Astrocyte of the cerebellum (primary cell): Measurements from ENCODE around the gene CAMTA1.

ENCODE experiments used
- DNase-seq: peaks from one replicate; pipeline ENCODE4 v3.0.0-alpha.2; 2011; ENCODE audit warnings: low read depth
- H3K4me3 ChIP-seq: 2 replicates; pipeline ENCODE4 v1.5.1; 2011; ENCODE audit warnings: mild to moderate bottlenecking, low read depth, low read length, moderate library complexity
- CTCF ChIP-seq: IDR thresholded peaks from 2 replicates; pipeline ENCODE4 v1.5.1; 2012; ENCODE audit warnings: low read length, low read depth, moderate library complexity, mild to moderate bottlenecking; ENCODE audit errors: missing control alignments
- in situ Hi-C: cut with HindIII; loops from 2 replicates; pipeline ENCODE4 v1.10.0; 2017; ENCODE audit warnings: low sequenced_read_pairs

The CAMTA1 gene

GRCh38 chr1:7387053-7387927 lies 602.0 kb downstream of the CAMTA1 start:
- H3K4me3 ChIP-seq, result no peak overlapping the region
- no peak for TF ChIP-seq CTCF
- in situ Hi-C loops, result no loop called here
- DNase-seq, result no peak

DNA sequence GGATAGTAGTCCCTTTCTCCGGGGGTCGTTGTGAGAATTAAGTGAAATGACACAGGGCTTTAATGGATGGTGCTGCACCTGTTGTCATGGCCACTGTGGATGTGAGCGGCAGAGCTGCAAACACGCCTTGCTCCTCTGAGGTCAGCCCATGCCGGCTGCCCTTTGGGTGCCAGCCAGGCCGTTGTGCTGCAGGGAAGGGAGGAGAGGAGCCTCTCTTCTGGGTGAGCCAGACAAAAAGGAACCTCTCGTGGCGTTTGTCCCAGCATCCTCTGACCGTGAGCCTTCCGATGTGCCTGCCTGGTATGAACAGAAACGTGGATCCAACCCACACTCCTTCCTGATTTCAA lies 602.9 kb downstream of the CAMTA1 start:
- in situ Hi-C loops, result no loop called here
- DNase-seq, result no peak
- H3K4me3 ChIP-seq, result no peak overlapping the region
- no peak for TF ChIP-seq CTCF

DNA sequence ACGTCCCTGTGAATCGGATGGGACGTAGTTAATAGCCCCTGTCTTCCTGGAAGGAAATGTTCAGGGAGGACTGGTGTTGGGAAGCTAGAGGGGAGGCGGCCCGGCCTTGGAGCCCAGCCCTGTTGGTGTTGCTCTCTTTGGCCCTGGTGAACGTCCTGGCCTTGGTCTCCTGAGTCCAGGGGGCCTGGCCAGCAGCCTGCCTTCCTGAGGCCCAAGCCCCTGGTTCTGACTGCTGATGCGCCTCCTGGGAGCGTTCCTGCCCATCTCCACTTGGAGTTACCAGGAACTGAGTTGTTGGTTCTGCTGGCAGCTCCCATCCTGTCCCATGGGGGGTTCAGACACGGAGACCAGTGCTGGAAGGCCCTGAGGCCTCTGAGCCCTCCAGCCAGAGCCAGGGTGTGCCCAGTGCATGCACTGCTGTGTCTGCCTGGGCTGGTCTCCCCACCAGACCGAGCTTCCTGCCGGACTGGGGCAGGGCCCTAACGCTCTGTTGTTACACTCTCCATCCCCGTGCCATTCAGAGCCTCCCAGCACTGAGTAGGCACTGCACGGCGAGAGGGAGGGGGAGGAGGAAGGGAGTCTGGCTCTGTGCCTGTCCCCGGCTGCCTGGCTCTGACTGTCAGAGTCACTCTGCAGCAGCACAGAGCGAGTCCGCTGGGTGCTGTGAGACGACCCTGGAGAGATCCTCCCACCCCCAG lies 603.4 kb downstream of the CAMTA1 start:
- TF ChIP-seq CTCF, result no peak
- H3K4me3 ChIP-seq, result no peak overlapping the region
- no peak for DNase-seq
- in situ Hi-C loops, result no loop called here

GRCh38 chr1:7389201-7389905 lies 604.1 kb downstream of the CAMTA1 start:
- in situ Hi-C loops, result no loop called here
- H3K4me3 ChIP-seq, result no peak overlapping the region
- no peak for DNase-seq
- TF ChIP-seq CTCF, result no peak

- no peak for DNase-seq
- H3K4me3 ChIP-seq, result no peak overlapping the region
- in situ Hi-C loops, result no loop called here
- TF ChIP-seq CTCF, result no peak
These were observed 604.8 kb downstream of the CAMTA1 start for GRCh38 chr1:7389906-7390603.

DNA sequence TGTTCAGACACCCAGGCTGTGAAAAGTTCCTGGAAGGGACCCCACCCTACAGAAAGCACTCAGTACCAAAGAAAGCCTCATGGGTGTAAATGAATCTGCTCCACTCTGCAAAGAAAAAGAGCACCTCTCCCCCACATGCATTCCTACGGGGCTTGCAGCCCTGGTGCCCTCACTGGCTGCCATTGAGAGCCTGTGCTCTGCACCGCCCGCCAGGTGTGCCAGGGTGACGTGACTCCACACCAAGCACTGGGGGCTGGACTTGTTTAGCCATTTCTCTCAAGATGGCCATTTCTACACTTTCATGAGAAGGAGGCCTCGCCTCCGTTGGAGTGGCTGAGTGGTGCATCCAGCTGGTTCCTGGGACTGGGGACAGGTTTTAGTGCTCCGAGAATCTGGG lies 605.3 kb downstream of the CAMTA1 start:
- no peak overlapping the region for H3K4me3 ChIP-seq
- TF ChIP-seq CTCF, result no peak
- no peak for DNase-seq
- in situ Hi-C loops, result no loop called here
